Measurements from ENCODE around the gene LTBP1. TPM values are rescaled to one million over a fixed set of nuclear protein-coding genes. Genes with fewer than 3 reads are reported as not detected.

The LTBP1 gene
- polyA plus RNA-seq, 2 of the 4 experiments (the other 2 are of a cell fraction): 23.8 to 30.4 TPM

DNA sequence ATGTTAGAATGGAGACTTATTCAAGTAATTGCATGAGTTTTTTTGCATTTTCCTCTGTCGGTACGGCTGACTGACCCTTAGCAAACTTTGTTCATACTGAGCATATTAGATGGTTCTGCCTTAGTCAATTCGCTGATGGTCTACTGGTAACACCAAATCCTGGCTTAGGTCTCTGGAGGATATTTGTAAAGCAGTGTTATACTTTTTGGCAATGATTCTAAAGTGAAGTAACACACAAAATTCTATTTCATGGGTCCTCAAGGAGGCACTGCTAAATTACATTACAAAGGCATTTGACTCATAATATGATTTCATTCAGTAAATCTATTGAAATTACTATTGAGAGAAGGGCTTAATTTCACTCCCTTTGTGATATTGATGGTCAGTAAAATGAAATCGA, 282.9 kb downstream of the LTBP1 start:
- ATAC-seq (peak in 1 of 2 experiments; percentile 22; a peak in 1 of 6 replicates), DNase-seq (ENCODE audit: low read depth in 1 of 2, low spot score in 1 of 2) (no peak), FAIRE-seq (no peak)
- H3K4me1 ChIP-seq: peaks cover 27% of the 10 kb centered on the region
- no peak overlapping the region for H3K4me3 ChIP-seq
- 0 out of 3 replicates have a peak, but pooled peaks have one; percentile 20 for TF ChIP-seq SMC3 (IDR thresholded peaks at IDR 0.05)
- peak in 1 of 2 experiments; percentile 29; a peak in 1 of 5 replicates for TF ChIP-seq RAD21 (conservative IDR thresholded peaks at IDR 0.05 in 1 of 2, IDR thresholded peaks at IDR 0.05 in 1 of 2)
- TF ChIP-seq HMGXB4 (CRISPR knock-in tag; IDR thresholded peaks at IDR 0.05; ENCODE audit: borderline replicate concordance): no peak
- ChIA-PET POLR2A (no interaction called here), CTCF (interaction anchor here (0.5 to 1.2 kb wide), 3 partner anchors 9 to 196 kb away, joined by 3 to 5 read pairs (median 3); no protein-coding TSS in a partner anchor)
- peak overlapping the region; percentile 81; the same call in 2 of the 3 replicates for H3K4me2 ChIP-seq
- 84% methylated on average over 4 of the region's 4 CpGs for WGBS (ENCODE audit: missing lambda C conversion rate)
- H3K27ac ChIP-seq: peak overlapping the region; percentile 68 to 70
- peaks cover 3% of the 10 kb centered on the region; the same call in 1 of the 3 replicates for H3K9me3 ChIP-seq

- Histone ChIP-seq H3K4me3 (no peak overlapping the region), H3K9me3 (peaks cover 3% of the 10 kb centered on the region; the same call in 1 of the 3 replicates), H3K4me1 (peaks cover 27% of the 10 kb centered on the region), H3K27ac (peak overlapping the region; percentile 68 to 70), H3K4me2 (peak overlapping the region; percentile 81)
- ChIA-PET CTCF (interaction anchor here (0.5 to 1.2 kb wide), 7 partner anchors 8 to 526 kb away, joined by 3 to 5 read pairs (median 3); no protein-coding TSS in a partner anchor), POLR2A (interaction anchor here (1.1 to 1.2 kb wide), 2 partner anchors 11 to 18 kb away, joined by 4 to 5 read pairs; no protein-coding TSS in a partner anchor)
- ATAC-seq (no peak; a peak in 1 of 6 replicates), FAIRE-seq (peak; percentile 76), DNase-seq (ENCODE audit: low read depth in 1 of 2, low spot score in 1 of 2) (no peak)
- TF ChIP-seq, protein P1, sequence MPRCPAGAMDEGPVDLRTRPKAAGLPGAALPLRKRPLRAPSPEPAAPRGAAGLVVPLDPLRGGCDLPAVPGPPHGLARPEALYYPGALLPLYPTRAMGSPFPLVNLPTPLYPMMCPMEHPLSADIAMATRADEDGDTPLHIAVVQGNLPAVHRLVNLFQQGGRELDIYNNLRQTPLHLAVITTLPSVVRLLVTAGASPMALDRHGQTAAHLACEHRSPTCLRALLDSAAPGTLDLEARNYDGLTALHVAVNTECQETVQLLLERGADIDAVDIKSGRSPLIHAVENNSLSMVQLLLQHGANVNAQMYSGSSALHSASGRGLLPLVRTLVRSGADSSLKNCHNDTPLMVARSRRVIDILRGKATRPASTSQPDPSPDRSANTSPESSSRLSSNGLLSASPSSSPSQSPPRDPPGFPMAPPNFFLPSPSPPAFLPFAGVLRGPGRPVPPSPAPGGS (IDR thresholded peaks at IDR 0.05): no peak
- TF ChIP-seq ZC3H11A (IDR thresholded peaks at IDR 0.05) (no peak), KDM1A (IDR thresholded peaks at IDR 0.05; ENCODE audit: low read depth) (no peak), BHLHE40 (IDR thresholded peaks at IDR 0.05; ENCODE audit: low read depth, low read length) (no peak), EHMT2 (IDR thresholded peaks at IDR 0.05; ENCODE audit: low read depth) (no peak), CHD4 (IDR thresholded peaks at IDR 0.05; ENCODE audit: borderline replicate concordance) (no peak), RNF2 (IDR thresholded peaks at IDR 0.05; ENCODE audit: borderline replicate concordance, low read depth) (no peak), RARB (CRISPR knock-in tag; IDR thresholded peaks at IDR 0.05) (no peak)
Observed at GRCh38 chr2:33230195-33230594, 283.4 kb downstream of the LTBP1 start.

GRCh38 chr2:33230842-33231241, 284.1 kb downstream of the LTBP1 start:
- Histone ChIP-seq H3K27ac (peak overlapping the region; percentile 68 to 70), H3K9me3 (peaks cover 3% of the 10 kb centered on the region; the same call in 1 of the 3 replicates), H3K4me3 (peak overlapping the region; percentile 1; the same call in 1 of the 3 replicates), H3K4me2 (peak overlapping the region; percentile 81), H3K4me1 (peaks cover 27% of the 10 kb centered on the region)
- FAIRE-seq: peak; percentile 81
- peak; percentile 70 to 94 for ATAC-seq
- POLR2A ChIA-PET: interaction anchor here (1.1 to 1.2 kb wide), 3 partner anchors 11 to 19 kb away, joined by 3 to 5 read pairs (median 4); no protein-coding TSS in a partner anchor
- TF ChIP-seq FOSB (CRISPR knock-in tag; IDR thresholded peaks at IDR 0.05) (no peak), MAX (IDR thresholded peaks at IDR 0.05) (peak; percentile 34; the same call in 1 of the 2 replicates), CEBPB (IDR thresholded peaks at IDR 0.05) (no peak), CBX2 (IDR thresholded peaks at IDR 0.05; ENCODE audit: borderline replicate concordance, low read depth) (no peak), NPAS2 (CRISPR knock-in tag; IDR thresholded peaks at IDR 0.05; ENCODE audit: borderline replicate concordance) (no peak), HOXB5 (CRISPR knock-in tag; IDR thresholded peaks at IDR 0.05) (peak; percentile 42; the same call in 1 of the 2 replicates)
- peak in 1 of 2 experiments; percentile 58 for DNase-seq (ENCODE audit: low read depth in 1 of 2, low spot score in 1 of 2)
- WGBS (ENCODE audit: missing lambda C conversion rate): 4% methylated on average over 7 of the region's 7 CpGs
- CTCF ChIA-PET: interaction anchor here (0.6 to 1.2 kb wide), 6 partner anchors 8 to 526 kb away, joined by 3 to 5 read pairs (median 4); no protein-coding TSS in a partner anchor
